Measurements from ENCODE around the gene NHSL1.

DNA sequence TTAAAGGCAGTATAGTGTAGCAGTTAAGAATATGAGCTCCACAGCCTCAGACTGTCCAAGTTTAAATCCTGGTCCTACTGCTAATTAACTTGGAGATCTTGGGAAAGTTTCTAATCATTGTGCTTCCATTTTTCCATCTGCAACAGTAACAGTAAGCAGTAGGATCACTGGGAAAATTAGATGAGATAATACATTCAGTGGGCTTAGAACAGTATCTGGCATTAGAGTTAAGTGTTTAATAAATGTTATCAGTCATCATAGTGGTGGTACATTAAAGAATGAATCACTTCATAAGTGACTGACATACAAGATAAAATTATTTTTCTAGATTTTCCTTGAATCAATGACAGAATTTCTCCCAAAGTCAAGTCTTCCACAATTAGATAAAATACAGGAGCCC, 5.0 kb downstream of the NHSL1 start:
- no peak for TF ChIP-seq POLR2A (IDR thresholded peaks at IDR 0.05; ENCODE audit: low read depth, low read length)
- no peak for TF ChIP-seq TAF1 (IDR thresholded peaks at IDR 0.05; ENCODE audit: borderline replicate concordance, low read depth, low read length)

All from GM12892 (cell line).